Stimulated activated naive CD8-positive, alpha-beta T cell treated with anti-CD3 and anti-CD28 coated beads, Interleukin-15, Interleukin-2, amounts not matched to agents 100 U/mL and 50 U/mL, for 24 hours (primary cell): ENCODE data around the gene HLA-B.

Source experiments
- ATAC-seq: fragments of 150-1000 bp; cut with Tn5 transposase; one replicate; pipeline ENCODE4 v1.10.0; 2021
- DNase-seq: peaks from one replicate; pipeline ENCODE4 v3.0.0; 2021

HLA-B gene

DNA sequence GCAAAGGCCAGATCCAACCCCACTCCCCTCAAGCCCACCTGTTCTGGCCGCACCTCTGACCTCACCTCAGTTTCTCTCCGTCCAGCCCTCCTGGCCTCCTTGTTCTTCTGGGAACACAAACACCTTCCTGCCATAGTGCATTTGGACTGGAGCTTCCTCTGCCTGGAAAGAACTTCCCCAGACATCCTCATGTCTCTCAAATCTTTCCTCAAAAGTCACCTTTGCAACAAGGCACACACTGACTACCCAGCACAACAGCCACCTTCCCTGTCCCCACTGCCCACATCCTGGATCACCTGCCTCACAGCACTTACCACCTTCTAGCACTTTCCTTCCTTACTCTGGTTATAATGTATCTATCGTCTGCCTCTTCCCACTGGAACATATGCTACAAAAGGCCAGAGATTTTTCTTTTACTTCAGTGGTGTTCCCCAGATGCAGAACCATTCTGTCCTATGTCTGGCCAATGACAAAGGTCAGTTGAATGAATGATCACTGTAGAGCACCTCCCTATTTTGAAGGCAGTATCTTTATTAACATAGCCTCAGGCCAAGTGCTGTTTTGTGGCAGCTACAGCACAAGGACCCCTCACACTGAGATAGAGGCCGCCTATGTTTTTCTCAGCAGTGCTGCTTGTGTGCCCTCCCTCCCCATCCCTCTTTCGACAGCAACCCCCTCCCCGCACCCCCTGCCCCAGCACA is 4.1 kb downstream of the HLA-B start:
- DNase-seq, result no peak
- ATAC-seq, result no peak

DNA sequence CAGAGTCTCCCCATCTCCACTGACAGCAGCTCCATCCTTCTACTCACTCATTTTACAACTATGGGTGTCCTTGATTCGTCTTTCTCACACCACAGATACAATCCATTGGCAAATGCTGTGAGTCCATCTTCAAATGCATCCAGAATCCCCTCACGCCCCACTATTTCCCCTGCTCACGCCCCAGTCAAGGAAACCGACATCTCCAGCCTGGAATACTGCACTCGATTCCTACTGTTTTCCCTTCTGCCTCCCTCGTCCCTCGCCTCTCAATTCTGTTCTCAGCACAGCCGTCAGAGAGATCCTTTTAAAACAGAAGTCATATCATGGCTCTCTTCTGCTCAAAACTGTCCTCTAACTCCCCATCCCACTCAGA is 4.7 kb downstream of the HLA-B start:
- ATAC-seq (no peak), DNase-seq (no peak)

DNA sequence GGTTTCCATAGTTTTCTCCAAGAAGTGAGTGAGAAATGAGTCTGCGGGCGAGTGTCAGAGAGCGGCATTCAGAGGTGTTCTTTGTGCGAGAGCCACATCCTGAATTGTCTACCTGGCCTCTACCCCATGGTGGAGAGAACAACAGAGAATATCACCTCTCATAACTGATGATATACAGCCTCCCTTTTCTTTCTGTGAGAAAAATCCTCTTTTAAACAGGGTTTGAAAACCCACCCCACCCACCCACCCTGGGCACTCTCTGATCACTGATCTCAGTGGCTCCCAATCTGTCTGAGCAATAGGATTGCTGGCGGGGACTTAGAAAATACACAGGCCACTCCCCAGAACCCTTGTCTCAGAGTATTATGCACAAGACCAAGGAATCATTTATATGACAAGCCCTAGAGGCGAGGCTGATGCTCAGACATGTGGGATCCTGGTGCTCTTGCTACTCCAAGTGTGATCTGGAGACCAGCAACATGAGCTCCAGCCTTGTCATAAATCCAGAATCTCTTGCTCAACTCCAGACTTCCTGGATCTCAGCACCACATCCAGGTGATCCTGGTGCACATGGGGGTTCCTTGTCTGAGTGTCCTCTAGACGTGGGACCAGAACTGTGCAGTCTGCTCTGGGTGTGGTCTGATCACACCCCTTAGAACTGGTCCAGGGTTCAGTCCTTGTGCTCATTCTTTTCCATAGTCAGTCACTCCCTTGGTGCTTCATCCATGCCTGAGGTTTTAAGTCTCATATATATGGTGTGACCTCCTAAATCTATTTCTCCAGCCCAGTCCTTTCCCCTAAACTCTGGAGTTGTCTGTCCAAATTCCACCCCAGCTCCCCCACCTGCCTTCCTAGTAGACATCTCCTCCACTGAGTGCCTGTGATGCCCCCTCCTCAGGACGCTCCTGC is 5.3 kb downstream of the HLA-B start:
- DNase-seq, result no peak

DNA sequence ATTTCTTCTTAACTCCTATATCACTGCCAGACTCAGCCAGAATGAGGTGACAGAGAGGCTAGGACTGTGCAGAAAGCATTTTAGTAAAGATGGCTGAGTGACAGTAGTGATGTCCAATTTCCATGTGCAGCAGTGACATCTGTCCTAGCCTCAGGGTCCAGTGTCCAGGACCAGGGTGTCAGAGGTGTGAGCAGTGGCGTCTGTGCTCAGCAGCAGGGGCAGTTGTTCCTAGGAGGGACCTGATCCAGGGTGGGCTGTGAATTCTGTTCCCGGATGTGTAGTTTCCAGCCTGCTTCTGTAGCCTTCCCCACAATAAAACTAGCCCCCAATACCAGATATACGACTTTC is 6.0 kb downstream of the HLA-B start:
- no peak for ATAC-seq
- no peak for DNase-seq

More for the DNA sequence above, 5.3 kb downstream of the HLA-B start:
- peak; percentile 20 for ATAC-seq

DNA sequence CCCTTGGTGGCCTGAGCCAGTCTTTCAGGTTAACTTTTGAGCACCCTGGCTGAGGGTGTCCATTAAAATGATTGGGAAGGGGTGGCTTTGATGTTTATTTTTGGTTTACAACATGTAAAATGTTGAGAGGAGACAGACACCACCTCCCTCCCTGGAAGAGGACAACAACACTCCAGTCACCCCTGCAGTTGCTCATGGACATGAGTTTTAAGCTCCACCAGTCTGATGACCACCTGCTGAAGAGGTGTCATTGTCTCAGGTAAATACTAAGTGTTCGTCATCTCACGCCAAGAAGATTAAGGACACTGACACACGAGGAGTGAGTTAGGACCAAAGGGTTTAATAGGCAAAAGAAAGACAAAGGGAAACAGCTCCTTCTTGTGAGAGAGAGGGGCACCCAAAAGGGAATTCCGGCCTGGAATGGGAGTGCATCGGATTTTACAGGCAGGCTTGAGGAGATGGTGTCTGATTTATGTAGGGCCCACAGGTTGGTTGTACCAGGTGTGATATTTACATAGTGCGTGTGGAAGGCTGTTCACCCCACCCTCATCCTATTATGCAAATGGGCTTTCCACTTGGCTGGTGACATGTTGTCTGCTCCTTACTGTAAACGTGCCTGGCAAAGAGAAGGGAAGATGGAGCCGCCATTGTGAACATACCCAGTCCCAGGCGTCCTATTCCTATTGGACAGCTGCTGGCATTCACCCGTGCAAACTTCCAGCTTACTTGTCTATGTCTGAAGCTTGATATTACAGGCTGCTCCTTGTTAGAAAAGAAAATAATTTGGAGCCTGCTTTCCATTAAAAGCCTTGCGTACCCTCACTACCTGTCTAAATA is 6.6 kb downstream of the HLA-B start:
- no peak for DNase-seq
- ATAC-seq, result no peak

DNA sequence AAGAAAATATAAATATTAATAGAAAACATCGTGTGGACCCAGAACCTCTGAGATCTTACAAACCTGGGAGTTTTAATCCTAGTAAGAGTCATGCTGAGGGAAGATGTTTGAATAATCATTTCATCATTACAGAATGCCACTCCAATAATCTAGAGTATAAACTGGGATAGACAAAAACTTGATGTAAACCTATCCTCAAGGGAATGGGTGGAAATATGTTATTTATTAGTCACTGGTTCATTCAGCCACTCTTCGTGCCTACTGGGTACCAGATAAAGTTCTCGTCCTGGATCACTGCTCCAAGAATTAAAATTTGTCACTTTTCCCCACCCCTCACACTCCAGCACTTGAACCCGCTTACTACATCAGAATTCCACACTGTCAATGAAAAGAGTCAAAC is 7.7 kb downstream of the HLA-B start:
- ATAC-seq (no peak), DNase-seq (no peak)

DNA sequence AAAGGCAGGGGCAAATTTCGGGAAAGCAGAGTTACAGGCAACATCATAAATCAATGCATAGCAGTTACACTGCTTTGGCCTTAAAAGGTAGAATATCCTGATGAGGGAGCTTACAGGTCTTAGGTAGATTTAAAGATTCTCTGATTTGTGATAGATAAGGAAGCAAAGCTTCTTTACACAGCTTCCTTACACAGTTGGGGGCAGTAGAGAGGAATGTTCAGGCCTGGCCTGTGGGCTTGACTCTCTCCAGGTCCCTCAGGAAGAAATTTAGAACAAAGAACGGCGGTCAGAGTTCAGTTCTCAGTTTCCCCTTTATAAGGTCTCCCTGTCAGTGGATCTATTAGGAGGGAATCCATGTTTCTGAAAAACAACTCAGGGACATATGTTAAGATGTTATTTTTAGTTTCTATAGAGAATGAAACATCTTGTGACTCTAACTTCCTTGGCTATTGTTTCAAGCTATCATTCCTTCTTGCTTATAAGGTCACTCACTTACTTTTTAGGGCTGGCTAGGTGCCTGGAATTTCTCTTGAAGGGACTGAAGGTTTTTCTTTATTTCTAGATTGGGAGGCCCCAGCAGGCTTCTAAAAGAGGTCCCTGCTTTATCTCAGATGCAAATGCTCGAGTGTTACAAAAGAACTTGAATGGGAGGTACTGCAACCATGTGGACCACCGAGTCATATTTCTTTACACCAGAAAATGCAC is 11.8 kb downstream of the HLA-B start:
- ATAC-seq, result no peak

DNA sequence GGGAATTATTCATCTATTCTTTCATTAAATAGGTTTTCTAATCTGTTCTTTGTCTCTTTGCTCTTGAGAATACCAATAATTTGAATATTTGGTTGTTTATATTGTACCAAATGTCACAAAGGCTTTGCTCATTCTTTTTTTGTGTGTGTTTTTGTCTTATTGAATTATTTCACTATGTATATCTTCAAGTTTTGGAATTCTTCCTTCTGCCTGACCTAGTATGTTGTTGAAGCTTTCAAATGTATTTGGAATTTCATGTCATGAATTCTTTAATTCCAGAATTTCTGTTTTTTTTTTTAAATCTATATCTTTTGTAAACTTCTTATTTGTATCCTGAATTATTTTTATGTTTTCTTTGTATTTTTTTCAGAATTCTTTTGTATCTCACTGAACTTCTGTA is 16.8 kb downstream of the HLA-B start:
- DNase-seq (no peak), ATAC-seq (no peak)

More for the DNA sequence above, 11.8 kb downstream of the HLA-B start:
- no peak for DNase-seq

DNA sequence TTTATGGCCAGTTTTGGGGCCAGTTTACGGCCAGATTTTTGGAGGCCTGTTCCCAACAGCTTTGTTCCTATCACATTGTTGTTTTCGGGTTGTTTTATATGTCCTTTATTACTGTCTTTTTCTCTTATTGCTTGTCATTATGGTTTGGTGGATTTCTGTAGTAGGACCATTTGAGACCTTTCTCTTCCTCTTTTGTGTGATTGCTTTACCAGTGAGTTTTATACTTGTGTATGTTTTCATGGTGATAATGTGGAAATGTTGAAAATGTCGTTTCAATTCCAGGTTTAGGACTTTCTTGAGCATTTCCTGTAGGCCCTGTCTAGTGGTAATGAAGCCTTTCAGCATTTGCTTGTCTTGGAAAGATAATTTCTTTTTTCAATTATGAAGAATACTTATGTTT is 17.8 kb downstream of the HLA-B start:
- ATAC-seq, result no peak
- DNase-seq, result no peak

DNA sequence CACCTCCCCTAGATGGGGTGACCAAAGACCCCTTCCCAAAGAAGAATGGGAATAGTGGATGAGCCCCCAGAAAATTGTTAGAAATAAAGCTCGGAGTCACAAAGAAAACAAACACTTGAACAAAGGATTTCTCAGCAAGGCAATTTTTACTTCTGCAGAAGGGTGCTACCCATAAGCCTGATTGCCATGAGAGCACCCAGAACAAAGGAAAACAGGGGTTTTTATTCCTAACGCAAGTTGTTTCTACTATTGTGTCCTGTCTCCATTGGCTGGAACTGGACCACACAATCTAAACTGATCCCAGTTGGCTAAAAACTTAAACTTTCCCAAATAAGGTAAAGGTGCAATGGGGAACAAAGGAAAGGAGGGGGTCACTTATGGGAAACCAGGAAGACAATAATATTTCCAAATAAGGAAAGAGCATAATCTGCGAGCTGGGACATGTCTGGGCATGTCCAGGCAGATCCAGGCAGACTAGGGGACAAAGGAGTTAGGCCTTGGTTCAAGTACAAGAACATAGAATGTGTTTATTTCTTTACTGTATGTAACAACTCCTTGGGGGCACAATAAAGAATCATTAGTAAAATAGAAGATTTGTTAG is 20.0 kb downstream of the HLA-B start:
- ATAC-seq (no peak), DNase-seq (no peak)

DNA sequence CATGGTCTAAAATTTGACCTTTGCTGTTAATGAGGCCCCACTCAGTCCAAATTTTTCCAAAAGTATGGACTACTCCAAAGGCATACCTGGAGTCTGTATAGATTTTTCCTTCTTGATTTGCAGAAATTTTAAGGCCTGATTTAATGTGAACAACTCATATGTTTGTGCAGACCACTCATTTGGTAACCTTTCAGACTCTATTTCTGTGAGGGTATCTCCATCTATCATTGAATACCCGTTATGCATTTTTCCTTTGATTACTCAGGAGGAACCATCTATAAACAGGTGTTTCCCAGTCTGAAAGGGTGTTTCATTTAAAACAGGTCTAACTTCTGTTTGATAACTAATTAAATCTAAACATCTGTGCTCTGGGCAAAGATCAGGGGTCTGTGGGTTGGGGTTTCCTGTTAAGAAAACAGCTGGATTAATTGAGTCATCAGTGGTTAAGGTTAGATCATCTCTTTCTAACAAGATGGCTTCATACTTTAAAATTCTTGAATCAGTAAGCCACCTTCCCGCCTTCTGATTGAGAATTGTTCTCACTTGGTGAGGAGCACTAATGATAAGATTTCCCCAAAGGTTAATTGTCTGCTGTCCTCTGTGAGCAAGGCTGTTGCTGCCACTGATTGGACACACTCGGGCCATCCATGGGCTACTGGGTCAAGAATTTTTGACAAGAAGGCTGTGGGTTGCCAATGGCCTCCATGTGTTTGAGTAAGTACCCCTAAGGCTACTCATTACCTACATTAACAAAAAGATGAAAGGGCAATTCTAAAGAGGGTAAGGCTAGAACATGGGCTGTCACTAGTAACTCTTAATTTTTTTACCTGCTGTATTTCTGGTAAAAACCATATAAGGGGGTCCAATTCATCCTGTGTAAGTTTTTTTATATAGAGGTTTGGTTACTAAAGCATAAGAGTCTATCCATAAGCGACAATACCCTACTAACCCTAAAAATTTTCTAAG is 24.1 kb downstream of the HLA-B start:
- no peak for DNase-seq
- peak; percentile 94 for ATAC-seq

DNA sequence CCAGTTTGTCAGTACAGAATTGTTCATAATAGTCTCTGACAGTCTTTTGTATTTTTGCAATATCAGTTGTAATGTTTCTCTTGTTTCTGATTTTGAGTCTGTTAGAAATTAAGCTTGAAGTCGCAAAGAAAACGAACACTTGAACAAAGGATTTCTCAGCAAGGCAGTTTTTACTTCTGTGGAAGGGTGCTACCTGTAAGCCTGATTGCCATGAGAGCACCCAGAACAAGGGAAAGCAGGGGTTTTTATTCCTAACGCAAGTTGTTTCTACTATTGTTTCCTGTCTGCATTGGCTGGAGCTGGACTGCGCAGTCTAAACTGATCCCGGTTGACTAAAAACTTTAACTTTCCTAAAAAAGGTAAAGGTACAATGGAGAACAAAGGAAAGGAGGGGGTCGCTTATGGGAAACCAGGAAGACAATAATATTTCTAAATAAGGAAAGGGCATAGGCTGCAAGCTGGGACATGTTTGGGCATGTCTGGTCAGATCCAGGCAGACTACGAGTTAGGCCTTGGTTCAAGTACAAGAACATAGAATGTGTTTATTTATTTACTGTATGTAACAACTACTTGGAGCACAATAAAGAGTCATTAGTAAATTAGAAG is 28.5 kb downstream of the HLA-B start:
- ATAC-seq (no peak), DNase-seq (no peak)

DNA sequence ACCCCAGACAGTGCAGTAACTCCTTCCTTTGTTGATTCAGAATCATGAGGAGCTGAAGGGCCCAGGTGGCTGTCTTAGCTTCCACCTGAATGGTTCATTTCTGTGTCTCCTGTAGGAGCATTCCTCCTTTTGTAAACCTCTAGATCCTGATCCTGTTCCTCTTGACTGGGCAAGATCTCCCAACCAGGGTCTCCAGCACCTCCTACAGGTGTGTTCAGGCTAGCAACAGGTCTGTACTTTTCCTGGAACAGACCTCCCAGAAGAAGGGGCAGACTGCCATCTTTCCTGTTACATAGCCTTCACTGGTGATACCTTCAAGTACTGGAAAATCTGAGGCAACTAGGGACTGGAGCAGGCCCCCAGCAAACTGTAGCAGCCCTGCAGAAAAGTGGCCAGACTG is 35.2 kb downstream of the HLA-B start:
- ATAC-seq (no peak), DNase-seq (no peak)

DNA sequence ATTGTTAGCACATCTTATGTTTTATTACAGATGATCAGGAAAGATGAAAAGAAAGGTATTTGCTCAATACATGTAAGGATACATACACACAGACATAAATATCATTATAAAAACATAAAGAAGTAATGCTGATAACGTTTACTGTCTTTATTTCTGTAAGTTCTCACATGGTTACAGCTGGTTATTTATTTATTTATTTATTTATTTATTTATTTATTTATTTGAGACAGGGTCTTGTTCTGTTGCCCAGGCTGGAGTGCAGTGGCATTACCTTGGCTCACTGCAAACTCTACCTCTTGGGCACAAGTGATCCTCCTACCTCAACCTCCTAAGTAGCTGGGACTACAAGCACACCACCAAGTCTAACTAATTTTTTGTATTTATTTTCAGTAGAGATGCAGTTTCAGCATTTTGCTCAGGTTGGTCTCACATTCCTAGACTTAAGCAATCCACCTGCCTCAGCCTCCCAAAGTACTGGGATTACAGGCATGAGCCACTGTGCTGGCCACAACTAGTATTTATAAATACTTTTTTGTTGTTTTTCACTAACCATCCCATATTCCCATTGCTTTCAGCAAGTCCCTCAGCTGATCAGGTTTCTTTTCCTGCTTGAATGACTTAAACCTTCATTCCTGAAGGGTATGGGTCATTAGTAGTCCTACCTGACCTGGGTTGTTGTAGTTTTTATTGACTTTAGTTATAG is 35.8 kb downstream of the HLA-B start:
- no peak for DNase-seq
- ATAC-seq, result no peak

DNA sequence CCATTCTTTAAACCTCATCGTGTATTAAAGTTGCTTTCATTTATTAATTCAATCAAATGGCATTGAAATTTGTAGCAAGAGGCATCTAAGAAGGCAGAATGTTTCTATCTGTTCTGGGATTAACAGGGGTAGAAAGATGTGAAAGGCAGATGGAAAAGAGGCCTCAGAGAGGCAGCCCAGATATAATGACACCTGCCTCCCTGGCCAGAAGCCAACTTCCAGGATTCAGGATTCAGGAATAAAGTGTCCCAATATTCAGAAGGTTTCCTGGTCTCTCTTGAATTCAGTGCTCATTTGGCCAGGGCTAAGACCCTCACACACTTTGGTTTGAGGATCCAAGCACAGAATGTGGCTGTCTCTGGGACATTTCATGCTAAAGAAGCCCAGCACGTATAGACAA is 39.9 kb downstream of the HLA-B start:
- DNase-seq (no peak), ATAC-seq (no peak)

DNA sequence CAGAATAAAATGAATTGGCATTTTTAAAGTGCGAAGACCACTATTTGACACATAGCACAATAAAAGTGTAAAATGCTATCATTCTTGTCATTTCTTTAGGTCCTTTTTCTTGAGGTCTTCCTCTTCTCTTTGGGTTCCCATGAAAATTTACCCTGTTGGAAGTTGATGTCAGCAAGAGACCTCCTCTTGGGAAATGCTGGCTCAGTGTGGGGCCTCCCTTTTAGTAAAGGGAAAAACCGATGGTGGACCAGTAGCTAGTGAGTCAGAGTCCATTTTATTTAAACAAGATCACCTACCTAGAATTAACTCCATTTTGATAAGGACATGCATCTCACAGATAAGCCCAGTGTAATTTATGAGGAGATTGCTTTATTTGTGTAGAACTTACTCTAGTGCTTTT is 47.3 kb downstream of the HLA-B start:
- no peak for ATAC-seq

DNA sequence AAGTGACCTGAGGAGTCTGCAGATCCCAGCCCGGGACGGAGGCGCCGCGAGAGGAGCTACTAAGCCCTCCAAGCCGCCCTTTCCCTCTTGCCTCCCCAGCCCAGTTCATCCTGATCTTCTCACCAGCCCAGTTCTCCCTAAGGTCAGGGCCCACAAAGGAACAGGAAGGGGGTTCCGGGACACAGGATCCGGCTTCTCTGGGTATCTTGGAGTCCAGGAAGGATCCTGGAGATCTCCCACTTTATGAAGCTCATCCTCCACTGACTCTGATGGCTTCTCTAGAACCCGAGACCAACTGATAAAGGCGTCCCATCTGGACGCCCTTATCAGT is 48.2 kb downstream of the HLA-B start:
- ATAC-seq, result no peak
- DNase-seq, result no peak

More for the DNA sequence above, 47.3 kb downstream of the HLA-B start:
- no peak for DNase-seq

DNA sequence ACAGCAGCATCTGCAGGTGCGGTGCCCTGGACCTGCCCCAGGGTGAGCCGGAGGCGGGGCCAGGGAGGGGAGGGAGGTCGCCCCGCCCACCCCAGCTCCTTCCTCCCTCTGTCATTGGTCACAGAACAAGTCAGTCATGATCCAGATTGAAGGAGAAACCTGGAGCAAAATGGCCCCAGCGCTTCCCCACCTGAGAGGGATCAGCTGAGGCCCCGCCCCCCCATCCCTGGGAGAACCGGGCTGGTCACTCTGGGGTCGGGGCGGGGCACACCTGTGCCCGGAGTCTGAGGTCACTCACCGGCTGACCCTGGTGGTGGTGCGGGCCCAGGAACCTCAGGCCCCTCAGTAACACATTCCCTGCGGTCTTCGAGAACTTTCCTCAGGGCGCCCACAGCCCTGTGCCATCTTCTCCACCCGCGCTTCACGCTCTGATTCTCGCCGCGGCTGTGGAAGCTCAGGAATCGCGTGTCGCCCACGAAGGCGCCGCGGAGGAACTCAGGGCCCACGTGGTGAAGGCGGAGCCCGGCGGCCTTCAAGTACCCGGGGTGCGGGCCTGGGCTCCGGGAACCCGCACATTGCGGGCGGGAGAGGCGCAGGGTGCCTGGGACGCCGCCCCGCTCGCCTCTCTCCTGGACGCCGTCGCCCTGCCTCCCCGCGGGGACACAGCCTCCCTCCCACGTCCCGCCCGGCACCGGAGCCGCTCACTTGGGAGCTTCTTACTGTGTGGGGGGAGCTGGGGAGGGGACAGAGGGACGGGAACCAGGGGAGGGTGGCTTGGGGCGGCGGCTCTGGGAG is 48.7 kb downstream of the HLA-B start:
- DNase-seq (peak; percentile 60), ATAC-seq (peak; percentile 65)

DNA sequence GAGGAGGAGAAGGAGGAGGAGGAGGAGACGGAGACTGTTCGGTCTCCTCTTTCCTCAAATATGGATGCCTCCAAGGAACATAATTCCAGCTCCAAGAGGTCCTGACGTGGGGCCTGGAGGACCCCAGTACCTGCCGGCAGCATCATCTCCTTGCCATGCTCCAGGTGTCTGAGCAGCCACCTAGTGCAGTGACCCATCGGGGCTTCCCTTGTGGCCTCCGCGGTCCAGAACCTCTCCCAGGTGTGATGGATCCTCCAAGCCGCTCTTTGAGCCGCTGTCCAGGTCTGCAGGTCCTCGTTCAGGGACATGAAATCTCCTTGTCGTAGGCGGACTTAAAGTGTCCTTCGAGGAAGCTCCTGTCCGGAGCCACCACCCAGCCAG is 49.3 kb downstream of the HLA-B start:
- ATAC-seq (no peak), DNase-seq (no peak)
